Neural cell (in vitro differentiated cells): Measurements from ENCODE around the gene C14orf132. TPM values are rescaled to one million over a fixed set of nuclear protein-coding genes. Genes with fewer than 3 reads are reported as not detected.

Experiments used
- H2AFZ ChIP-seq: fragments of 200-600, 300-800 bp; sonication (generic), shearing (Covaris generic); 2 replicates; pipeline ENCODE4 v1.6.0; 2014; ENCODE audit warnings: low read depth, mild to moderate bottlenecking, antibody characterized with exemption, low read length, moderate library complexity
- H3F3A ChIP-seq: fragments of 200-600 bp; shearing (Covaris generic); 2 replicates; pipeline ENCODE4 v1.6.1; 2016; ENCODE audit warnings: mild to moderate bottlenecking, moderate library complexity, mixed read lengths, antibody characterized with exemption, low read length; ENCODE audit not compliant: insufficient read depth, poor library complexity, severe bottlenecking
- H3K27ac ChIP-seq: fragments of 200-600, 300-800 bp; sonication (generic), shearing (Covaris generic); 2 replicates; pipeline ENCODE4 v1.5.1; 2014; ENCODE audit warnings: mild to moderate bottlenecking, low read length, moderate library complexity
- H3K27me3 ChIP-seq: fragments of 300-800, 200-600 bp; sonication (generic), shearing (Covaris generic); 2 replicates; pipeline ENCODE4 v1.6.0; 2014; ENCODE audit warnings: mild to moderate bottlenecking, low read depth, low read length, moderate library complexity; ENCODE audit not compliant: insufficient read depth
- H3K36me3 ChIP-seq: fragments of 300-800, 200-600 bp; sonication (generic), shearing (Covaris generic); 2 replicates; pipeline ENCODE4 v1.5.1; 2014; ENCODE audit warnings: mild to moderate bottlenecking, antibody characterized with exemption, low read length, moderate library complexity; ENCODE audit not compliant: insufficient read depth
- H3K4me2 ChIP-seq: fragments of 300-800, 200-600 bp; sonication (generic), shearing (Covaris generic); 2 replicates; pipeline ENCODE4 v1.6.0; 2014; ENCODE audit warnings: mild to moderate bottlenecking, low read length
- H3K4me3 ChIP-seq: fragments of 300-800, 200-600 bp; sonication (generic), shearing (Covaris generic); 2 replicates; pipeline ENCODE4 v1.5.1; 2014; ENCODE audit warnings: mild to moderate bottlenecking, low read length, moderate library complexity
- H3K79me2 ChIP-seq: fragments of 200-600 bp; shearing (Covaris generic); replicated peaks from 2 replicates; pipeline ENCODE4 v1.6.0; 2014; ENCODE audit warnings: mild to moderate bottlenecking, low read length, moderate library complexity; ENCODE audit not compliant: insufficient read depth
- H3K9ac ChIP-seq: fragments of 300-800, 200-600 bp; sonication (generic), shearing (Covaris generic); 2 replicates; pipeline ENCODE4 v1.6.1; 2016; ENCODE audit warnings: mild to moderate bottlenecking, low read length, mixed read lengths
- H3K9me2 ChIP-seq: fragments of 200-600 bp; shearing (Covaris generic); 2 replicates; pipeline ENCODE4 v1.6.1; 2016; ENCODE audit warnings: mild to moderate bottlenecking, low read length, mixed read lengths; ENCODE audit not compliant: insufficient read depth
- H3K9me3 ChIP-seq: fragments of 200-600, 300-800 bp; sonication (generic), shearing (Covaris generic); 2 replicates; pipeline ENCODE4 v1.6.1; 2016; ENCODE audit warnings: mild to moderate bottlenecking, mixed run types, low read length, moderate library complexity, mixed read lengths
- H4K20me1 ChIP-seq: fragments of 200-600 bp; shearing (Covaris generic); 2 replicates; pipeline ENCODE4 v1.6.1; 2016; ENCODE audit warnings: mild to moderate bottlenecking, mixed run types; ENCODE audit not compliant: insufficient read depth
- MXI1 ChIP-seq: fragments of 450-650 bp; conservative IDR thresholded peaks from 2 replicates; pipeline ENCODE4 v1.6.1; 2014; ENCODE audit warnings: antibody characterized with exemption, mild to moderate bottlenecking; ENCODE audit not compliant: poor library complexity, severe bottlenecking
- polyA plus RNA-seq: library from polyadenylated mRNA; depleted of rRNA; stranded (reverse); fragments of >200 nt; gene quantifications from 2 replicates; pipeline ENCODE4 v1.2.3, GENCODE V29; 2014
- small RNA-seq, 3 experiments: library from RNA; depleted of rRNA; stranded (forward); fragments of <200 nt; gene quantifications; one replicate each; pipeline ENCODE3, GENCODE V24; 2012

Gene C14orf132
- polyA plus RNA-seq, 1 donor from 2014 or later = 50.1 TPM

GRCh38 chr14:96140952-96141351 lies 101.8 kb downstream of the C14orf132 start:
- H3K9me3 ChIP-seq = no peaks in the 10 kb centered on the region
- no peaks in the 10 kb centered on the region for H4K20me1 ChIP-seq
- no peak for TF ChIP-seq MXI1
- no peak overlapping the region for H3K4me2 ChIP-seq
- no peaks in the 10 kb centered on the region for H3K9me2 ChIP-seq
- no peaks in the 10 kb centered on the region for H3F3A ChIP-seq
- no peak overlapping the region for H3K27ac ChIP-seq
- no peaks in the 10 kb centered on the region for H3K36me3 ChIP-seq
- no peak overlapping the region for H3K9ac ChIP-seq
- no peak overlapping the region for H2AFZ ChIP-seq
- no peaks in the 10 kb centered on the region for H3K79me2 ChIP-seq
- H3K27me3 ChIP-seq = no peaks in the 10 kb centered on the region
- no peak overlapping the region for H3K4me3 ChIP-seq

Small RNA genes lying within 50 kb of the gene (small RNA-seq; reads per million reads assigned to genes)
- gene AL137190.1 = 0 reads per million in 3 experiments

Other genes starting within 250 kb of the C14orf132 start
- 33.2 and 37.7 TPM in 2 replicates for gene TUNAR, start 162.5 kb upstream of the C14orf132 start, polyA plus RNA-seq
- not detected in 2 replicates for gene BDKRB2, start 165.5 kb downstream of the C14orf132 start, polyA plus RNA-seq
- not detected in 2 replicates for gene BDKRB1, start 216.8 kb downstream of the C14orf132 start, polyA plus RNA-seq